Spinal cord (tissue), 10 donors: Measurements from ENCODE around the gene RAP1A. TPM values are rescaled to one million over a fixed set of nuclear protein-coding genes. Genes with fewer than 3 reads are reported as not detected.

Source experiments
- DNase-seq, 6 donors: peaks; one replicate each; pipeline versions ENCODE4 v3.0.0 to v3.0.0-alpha.2; 2013 to 2015; ENCODE audit warnings: low spot score in 6 of 6, low read depth in 4 of 6
- H3K27ac ChIP-seq: one replicate; pipeline ENCODE4 v1.5.1; 2013; ENCODE audit warnings: low read depth, low read length, control low read depth
- H3K27me3 ChIP-seq: one replicate; pipeline ENCODE4 v1.6.1; 2013; ENCODE audit warnings: low read length; ENCODE audit not compliant: control insufficient read depth, insufficient read depth
- H3K36me3 ChIP-seq: one replicate; pipeline ENCODE4 v1.6.1; 2013; ENCODE audit warnings: low read length; ENCODE audit not compliant: control insufficient read depth, insufficient read depth
- H3K4me1 ChIP-seq: one replicate; pipeline ENCODE4 v1.6.1; 2013; ENCODE audit warnings: low read length; ENCODE audit not compliant: control insufficient read depth, insufficient read depth
- H3K4me3 ChIP-seq: one replicate; pipeline ENCODE4 v1.5.1; 2013; ENCODE audit warnings: low read depth, low read length, control low read depth
- H3K9me3 ChIP-seq: one replicate; pipeline ENCODE4 v1.6.1; 2013; ENCODE audit warnings: low read length; ENCODE audit not compliant: control insufficient read depth, insufficient read depth
- WGBS: methylation state at CpG from one replicate; pipeline ENCODE4 v1.1.5; 2013; ENCODE audit warnings: missing lambda C conversion rate; ENCODE audit not compliant: insufficient coverage; 5-methylcytosine and 5-hydroxymethylcytosine counted together
- polyA plus RNA-seq, 2 donors: library from polyadenylated mRNA; unstranded; fragments of 120-200 nt; gene quantifications; one replicate each; pipeline ENCODE4 v1.2.1, GENCODE V29; 2013; ENCODE audit not compliant: insufficient read length in 2 of 2
- total RNA-seq, 2 donors: library from RNA; depleted of rRNA in 1 of 2; stranded (reverse); fragments of 120-200 nt in 1 of 2; fragments of >200 nt in 1 of 2; gene quantifications; one replicate each; pipeline versions ENCODE4 v1.2.3 to v1.2.4, GENCODE V29; 2013 to 2014
- donor health status: healthy.

The RAP1A gene
- total and polyA plus RNA-seq, 4 donors, result 29.3 to 84.4 (median 57.9) TPM

DNA sequence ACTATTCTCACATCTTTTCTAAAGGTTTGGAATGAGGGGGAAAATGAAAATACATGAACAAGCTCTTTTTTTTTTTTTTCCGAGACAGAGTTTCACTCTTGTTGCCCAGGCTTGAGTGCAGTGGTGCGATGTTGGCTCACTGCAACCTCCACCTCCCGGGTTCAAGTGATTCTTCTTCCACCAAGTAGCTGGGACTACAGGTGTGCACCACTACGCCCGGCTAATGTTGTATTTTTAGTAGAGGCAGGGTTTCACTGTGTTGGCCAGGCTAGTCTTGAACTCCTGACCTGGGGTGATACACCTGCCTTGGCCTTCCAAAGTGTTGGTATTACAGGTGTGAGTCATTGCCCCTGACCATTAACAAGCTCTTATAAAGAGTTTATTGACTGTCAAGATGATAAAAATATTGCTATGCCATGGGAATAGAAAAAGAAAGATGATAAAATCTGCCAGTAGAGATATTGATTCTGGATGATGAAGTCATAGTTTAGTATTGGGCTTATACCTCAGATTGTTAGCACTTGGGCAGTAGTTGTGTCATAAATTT, 83.0 kb downstream of the RAP1A start:
- Histone ChIP-seq H3K9me3 (no peaks in the 10 kb centered on the region), H3K27ac (no peak overlapping the region), H3K4me3 (no peak overlapping the region), H3K4me1 (no peaks in the 10 kb centered on the region), H3K36me3 (peaks cover 11% of the 10 kb centered on the region), H3K27me3 (no peaks in the 10 kb centered on the region)
- 100% methylated on average over 2 of the region's 5 CpGs for WGBS
- DNase-seq, result no peak

DNA sequence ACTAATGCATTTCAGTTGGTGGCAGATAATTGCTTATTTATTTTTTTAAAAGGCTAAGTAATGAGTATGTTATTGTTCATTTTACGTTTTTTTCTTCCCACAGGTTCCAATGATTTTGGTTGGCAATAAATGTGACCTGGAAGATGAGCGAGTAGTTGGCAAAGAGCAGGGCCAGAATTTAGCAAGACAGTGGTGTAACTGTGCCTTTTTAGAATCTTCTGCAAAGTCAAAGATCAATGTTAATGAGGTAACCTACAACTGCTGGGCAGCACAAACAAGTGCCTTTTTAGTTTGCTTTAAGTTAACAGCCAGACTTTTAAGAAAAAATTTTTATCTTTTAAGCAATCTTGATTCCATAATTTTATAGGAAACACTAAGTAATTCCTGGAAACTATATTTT, 84.7 kb downstream of the RAP1A start:
- Histone ChIP-seq H3K9me3 (no peaks in the 10 kb centered on the region), H3K27me3 (no peaks in the 10 kb centered on the region), H3K4me1 (no peaks in the 10 kb centered on the region), H3K27ac (no peak overlapping the region), H3K36me3 (peaks cover 11% of the 10 kb centered on the region), H3K4me3 (no peak overlapping the region)
- WGBS, result 83% methylated on average over 2 of the region's 2 CpGs
- no peak for DNase-seq

DNA sequence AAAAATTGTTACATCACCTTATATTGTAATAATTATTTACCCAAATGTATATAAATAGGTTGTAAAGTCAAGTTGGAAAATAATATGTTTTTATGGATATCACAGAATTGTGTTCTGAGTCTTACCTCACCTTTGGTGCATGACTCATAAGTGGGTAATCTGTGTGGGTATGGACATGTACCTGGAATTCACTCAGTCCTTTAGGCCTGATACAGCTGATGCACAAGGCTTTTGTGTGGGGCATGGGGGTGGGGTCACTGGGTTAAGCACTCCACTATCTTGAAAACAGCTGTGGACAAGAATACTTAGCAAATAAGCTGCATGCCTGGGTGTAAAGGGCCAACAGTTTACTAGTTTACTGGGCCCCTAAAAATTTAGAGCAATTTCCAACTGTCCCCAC, 85.2 kb downstream of the RAP1A start:
- H3K4me1 ChIP-seq, result no peaks in the 10 kb centered on the region

DNA sequence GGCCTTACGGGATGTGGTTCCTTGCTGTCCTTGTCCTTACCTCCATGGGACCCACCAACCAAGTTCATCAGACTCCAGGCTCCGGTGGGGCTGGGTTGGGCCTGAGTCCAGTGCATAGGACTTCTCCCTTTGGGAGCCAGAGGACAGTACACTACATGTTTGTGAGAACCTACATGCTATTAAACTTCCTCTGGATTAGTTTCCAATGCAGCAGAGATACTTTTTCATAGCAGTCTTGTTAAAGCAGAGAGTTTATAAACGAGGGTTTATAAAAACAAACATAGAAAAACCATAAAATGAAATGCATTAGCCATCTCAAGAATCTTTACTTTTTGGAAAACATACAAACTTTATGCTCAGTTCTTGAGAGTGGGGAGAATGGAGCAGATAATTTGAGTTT, 86.3 kb downstream of the RAP1A start:
- DNase-seq, result no peak
- Histone ChIP-seq H3K4me1 (no peaks in the 10 kb centered on the region), H3K4me3 (no peak overlapping the region), H3K36me3 (peaks cover 4% of the 10 kb centered on the region), H3K27me3 (no peaks in the 10 kb centered on the region), H3K9me3 (no peaks in the 10 kb centered on the region), H3K27ac (no peak overlapping the region)
- WGBS, result 100% methylated on average over 1 of the region's 3 CpGs

More for the DNA sequence above, 85.2 kb downstream of the RAP1A start:
- no peak overlapping the region for H3K4me3 ChIP-seq
- no peak overlapping the region for H3K27ac ChIP-seq
- no peaks in the 10 kb centered on the region for H3K9me3 ChIP-seq
- no peaks in the 10 kb centered on the region for H3K27me3 ChIP-seq
- peaks cover 6% of the 10 kb centered on the region for H3K36me3 ChIP-seq
- no peak for DNase-seq

DNA sequence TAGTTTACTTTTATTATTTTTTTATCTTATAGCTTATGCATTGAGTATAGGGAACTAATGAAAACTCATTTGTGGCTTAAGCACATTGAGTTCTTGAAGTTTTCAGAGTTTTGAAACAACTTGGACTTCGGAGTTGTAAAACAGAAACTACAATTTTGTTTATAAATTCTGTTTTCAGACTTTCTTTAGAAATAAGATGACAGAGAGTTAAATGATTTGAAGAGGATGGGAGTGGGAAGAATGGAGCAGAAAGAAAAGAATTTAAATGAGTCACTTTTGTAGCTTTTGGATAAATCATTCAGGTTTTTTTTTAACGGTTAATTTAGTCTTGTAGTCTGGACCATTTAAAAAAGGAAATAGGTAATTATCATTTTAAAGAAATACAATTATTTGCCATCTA, 87.3 kb downstream of the RAP1A start:
- DNase-seq, result no peak
- H3K36me3 ChIP-seq, result peaks cover 4% of the 10 kb centered on the region

DNA sequence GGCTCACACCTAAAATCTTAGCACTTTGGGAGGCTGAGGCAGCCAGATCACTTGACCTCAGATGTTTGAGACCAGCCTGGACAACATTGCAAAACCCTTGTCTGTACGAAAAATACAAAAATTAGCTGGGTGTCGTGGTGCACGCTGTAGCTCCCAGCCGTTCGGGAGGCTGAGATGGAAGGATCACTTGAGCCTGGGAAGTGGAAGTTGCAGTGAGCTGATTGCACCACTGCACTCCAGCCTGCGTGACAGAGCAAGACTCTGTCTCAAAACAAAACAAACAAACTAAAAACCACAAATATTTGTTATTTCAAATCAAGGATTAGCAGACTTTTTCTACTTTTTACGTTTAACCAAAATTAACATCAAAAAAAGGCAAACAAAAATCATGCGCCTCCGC, 88.3 kb downstream of the RAP1A start:
- H3K4me3 ChIP-seq, result no peak overlapping the region
- H3K4me1 ChIP-seq, result no peaks in the 10 kb centered on the region
- no peaks in the 10 kb centered on the region for H3K27me3 ChIP-seq
- peaks cover 4% of the 10 kb centered on the region for H3K36me3 ChIP-seq
- no peak for DNase-seq
- WGBS, result 74% methylated on average over 5 of the region's 9 CpGs
- no peaks in the 10 kb centered on the region for H3K9me3 ChIP-seq
- H3K27ac ChIP-seq, result no peak overlapping the region

More for the DNA sequence above, 87.3 kb downstream of the RAP1A start:
- Histone ChIP-seq H3K4me1 (no peaks in the 10 kb centered on the region), H3K4me3 (no peak overlapping the region), H3K27ac (no peak overlapping the region), H3K27me3 (no peaks in the 10 kb centered on the region), H3K9me3 (no peaks in the 10 kb centered on the region)
- no CpG with 5 or more reads among the region's 2 CpGs for WGBS

DNA sequence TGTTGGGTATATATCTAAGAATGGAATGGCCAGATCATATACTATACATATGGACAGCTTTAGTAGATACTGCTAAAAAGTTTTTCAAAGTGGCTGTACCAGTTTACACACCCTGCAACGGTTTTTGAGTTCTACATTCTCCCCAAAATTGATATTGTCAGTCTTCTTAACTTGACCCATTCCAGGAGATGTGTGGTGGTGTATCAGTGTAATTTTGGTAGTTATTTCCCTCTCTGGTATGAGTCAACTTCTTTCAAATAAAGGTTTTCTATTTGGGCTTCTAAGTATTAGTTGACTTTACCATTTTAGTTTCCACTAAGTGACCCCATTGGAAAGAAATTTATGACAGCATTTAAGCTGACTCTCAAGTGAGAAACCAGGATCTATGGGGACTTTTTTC, 90.4 kb downstream of the RAP1A start:
- H3K9me3 ChIP-seq, result no peaks in the 10 kb centered on the region
- WGBS, result no CpG with 5 or more reads among the region's 1 CpG
- H3K27ac ChIP-seq, result no peak overlapping the region
- H3K36me3 ChIP-seq, result no peaks in the 10 kb centered on the region
- H3K27me3 ChIP-seq, result no peaks in the 10 kb centered on the region
- H3K4me1 ChIP-seq, result no peaks in the 10 kb centered on the region
- no peak for DNase-seq
- no peak overlapping the region for H3K4me3 ChIP-seq

DNA sequence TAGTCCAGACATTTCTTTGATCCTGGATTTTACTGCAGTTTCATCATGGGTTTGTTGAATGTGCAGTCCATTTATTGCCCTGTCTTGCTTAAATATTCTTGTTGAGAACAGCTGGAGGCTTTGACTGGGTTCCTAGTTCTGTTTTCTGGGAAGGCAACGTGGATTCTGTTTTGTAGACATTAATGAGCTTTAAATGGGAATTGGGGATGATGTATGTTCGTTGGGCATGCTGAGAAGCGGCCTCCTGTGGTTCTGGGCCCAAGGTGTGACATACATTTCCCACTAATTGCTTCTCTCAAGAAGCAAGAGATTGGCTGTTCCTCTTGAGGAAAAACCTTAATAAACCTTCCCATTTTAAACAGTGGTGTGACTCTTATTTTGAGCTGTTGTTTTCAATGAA, 96.7 kb downstream of the RAP1A start:
- WGBS, result 9% methylated on average over 1 of the region's 3 CpGs
- H3K27ac ChIP-seq, result no peak overlapping the region

DNA sequence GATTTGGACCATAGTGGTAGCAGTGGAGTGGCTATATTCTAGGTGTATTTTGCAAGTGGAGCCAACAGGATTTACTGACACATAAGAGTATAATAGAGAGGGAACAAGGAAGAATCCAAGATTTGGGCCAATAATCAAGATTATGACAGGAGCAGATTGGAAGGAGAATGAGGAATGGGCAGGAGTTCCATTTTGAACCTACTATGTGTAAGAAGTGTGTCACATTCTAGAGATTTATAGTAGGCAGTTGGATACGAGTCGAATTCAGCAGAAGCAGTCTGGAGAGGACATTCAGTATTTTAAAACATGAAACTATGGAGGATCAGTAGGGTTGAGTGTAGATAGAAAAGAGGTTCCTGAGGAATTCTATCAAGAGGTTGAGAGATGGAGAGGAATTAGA, 97.9 kb downstream of the RAP1A start:
- Histone ChIP-seq H3K27ac (no peak overlapping the region), H3K27me3 (no peaks in the 10 kb centered on the region), H3K36me3 (no peaks in the 10 kb centered on the region), H3K4me1 (peaks cover 23% of the 10 kb centered on the region), H3K9me3 (no peaks in the 10 kb centered on the region), H3K4me3 (no peak overlapping the region)
- no peak for DNase-seq
- 100% methylated on average over 2 of the region's 2 CpGs for WGBS

More for the DNA sequence above, 96.7 kb downstream of the RAP1A start:
- no peak overlapping the region for H3K4me3 ChIP-seq
- DNase-seq, result peak in 1 of 6 donors; percentile 78
- H3K9me3 ChIP-seq, result no peaks in the 10 kb centered on the region
- no peaks in the 10 kb centered on the region for H3K36me3 ChIP-seq
- no peaks in the 10 kb centered on the region for H3K27me3 ChIP-seq
- H3K4me1 ChIP-seq, result peaks cover 13% of the 10 kb centered on the region

DNA sequence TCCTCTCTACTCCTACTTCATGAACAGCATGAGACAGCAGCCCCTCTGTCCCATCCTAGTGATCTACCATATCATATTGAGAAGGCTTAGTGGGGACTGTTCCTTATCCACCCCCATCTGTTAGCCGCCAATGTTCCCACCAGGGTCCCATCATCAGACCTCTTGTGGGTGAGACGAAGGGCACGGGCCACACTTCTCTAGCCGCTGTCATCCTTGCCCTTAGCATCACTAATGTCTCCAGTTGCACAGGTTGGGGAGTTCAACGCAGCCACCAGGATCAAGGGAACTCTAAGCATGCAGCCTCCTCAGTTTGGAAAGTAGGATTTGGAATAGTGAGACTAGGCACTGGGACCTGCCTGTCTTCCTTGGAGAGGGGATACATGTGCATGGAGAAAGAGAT, 99.5 kb downstream of the RAP1A start:
- Histone ChIP-seq H3K27me3 (no peaks in the 10 kb centered on the region), H3K36me3 (no peaks in the 10 kb centered on the region), H3K27ac (no peak overlapping the region), H3K4me1 (peaks cover 29% of the 10 kb centered on the region), H3K4me3 (no peak overlapping the region), H3K9me3 (no peaks in the 10 kb centered on the region)
- 100% methylated on average over 4 of the region's 5 CpGs for WGBS
- DNase-seq, result no peak
